ENCODE results near the gene TMEM132C. TPM values are rescaled to one million over a fixed set of nuclear protein-coding genes. Genes with fewer than 3 reads are reported as not detected.

The TMEM132C gene
- total and polyA plus RNA-seq, 2 donors (not counting 3 experiments of a cell fraction or from before 2014, with no cell fraction given), result not detected

DNA sequence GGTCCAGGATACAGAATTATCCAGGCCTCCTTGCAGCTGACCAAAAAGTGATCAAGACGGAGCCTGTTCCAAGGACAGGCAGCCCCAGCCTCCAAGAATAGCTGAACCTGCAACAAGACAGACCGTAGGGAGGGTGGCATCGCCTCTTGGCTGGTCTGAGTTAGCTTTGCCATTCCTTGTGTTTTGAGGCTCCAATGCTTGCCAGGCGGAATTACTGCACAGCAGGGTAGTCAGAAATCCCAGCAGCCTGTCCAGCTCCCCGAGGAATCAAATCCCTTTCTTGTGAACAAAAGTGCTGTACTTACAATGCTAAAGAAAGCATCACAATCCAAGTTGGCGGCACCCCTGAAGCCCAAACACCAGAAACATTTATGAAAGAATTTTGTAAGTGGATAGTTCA, 246.9 kb downstream of the TMEM132C start:
- POLR2A ChIA-PET, result no interaction called here
- TF ChIP-seq, protein P1, sequence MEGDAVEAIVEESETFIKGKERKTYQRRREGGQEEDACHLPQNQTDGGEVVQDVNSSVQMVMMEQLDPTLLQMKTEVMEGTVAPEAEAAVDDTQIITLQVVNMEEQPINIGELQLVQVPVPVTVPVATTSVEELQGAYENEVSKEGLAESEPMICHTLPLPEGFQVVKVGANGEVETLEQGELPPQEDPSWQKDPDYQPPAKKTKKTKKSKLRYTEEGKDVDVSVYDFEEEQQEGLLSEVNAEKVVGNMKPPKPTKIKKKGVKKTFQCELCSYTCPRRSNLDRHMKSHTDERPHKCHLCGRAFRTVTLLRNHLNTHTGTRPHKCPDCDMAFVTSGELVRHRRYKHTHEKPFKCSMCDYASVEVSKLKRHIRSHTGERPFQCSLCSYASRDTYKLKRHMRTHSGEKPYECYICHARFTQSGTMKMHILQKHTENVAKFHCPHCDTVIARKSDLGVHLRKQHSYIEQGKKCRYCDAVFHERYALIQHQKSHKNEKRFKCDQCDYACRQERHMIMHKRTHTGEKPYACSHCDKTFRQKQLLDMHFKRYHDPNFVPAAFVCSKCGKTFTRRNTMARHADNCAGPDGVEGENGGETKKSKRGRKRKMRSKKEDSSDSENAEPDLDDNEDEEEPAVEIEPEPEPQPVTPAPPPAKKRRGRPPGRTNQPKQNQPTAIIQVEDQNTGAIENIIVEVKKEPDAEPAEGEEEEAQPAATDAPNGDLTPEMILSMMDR (IDR thresholded peaks at IDR 0.05; ENCODE audit: extremely low read depth in 1 of 2, insufficient read depth in 1 of 2, low read depth in 1 of 2, low read length in 2 of 2), result no peak
- TF ChIP-seq, protein P2, sequence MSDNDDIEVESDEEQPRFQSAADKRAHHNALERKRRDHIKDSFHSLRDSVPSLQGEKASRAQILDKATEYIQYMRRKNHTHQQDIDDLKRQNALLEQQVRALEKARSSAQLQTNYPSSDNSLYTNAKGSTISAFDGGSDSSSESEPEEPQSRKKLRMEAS (IDR thresholded peaks at IDR 0.05; ENCODE audit: insufficient read depth, insufficient read length), result no peak
- no peak for TF ChIP-seq JUN (IDR thresholded peaks at IDR 0.05; ENCODE audit: borderline replicate concordance, insufficient read depth, insufficient read length, low read depth)
- TF ChIP-seq EZH2 (IDR thresholded peaks at IDR 0.05; ENCODE audit: borderline replicate concordance, low read depth, low read length, severe bottlenecking), result no peak
- TF ChIP-seq POLR2A (IDR thresholded peaks at IDR 0.05; ENCODE audit: low read depth, low read length), result no peak
- no peak for TF ChIP-seq POLR2AphosphoS5 (IDR thresholded peaks at IDR 0.05; ENCODE audit: insufficient read depth, low read depth, low read length)
- TF ChIP-seq MYC (IDR thresholded peaks at IDR 0.05; ENCODE audit: low read depth, low read length), result no peak
- no peak for TF ChIP-seq GATA2 (IDR thresholded peaks at IDR 0.05; ENCODE audit: insufficient read depth, insufficient read length, low read depth, low read length)
- TF ChIP-seq FOS (IDR thresholded peaks at IDR 0.05; ENCODE audit: borderline replicate concordance, insufficient read depth, low read length), result no peak
- dilution Hi-C loops (cut with MboI; ENCODE audit: extremely low pct_ligation_motif_present, low sequenced_read_pairs), result no loop called here

More for the DNA sequence above, 246.9 kb downstream of the TMEM132C start:
- FAIRE-seq (no peak), DNase-seq (ENCODE audit: low read depth, low spot score) (no peak)
- intact Hi-C loops (cut with micrococcal nuclease), result no loop called here
- no peak overlapping the region for H3K4me2 ChIP-seq (ENCODE audit: insufficient read depth, low read length)
- no TSS peak for BruUV-seq (replicated peaks)
- H4K20me1 ChIP-seq (replicated peaks; ENCODE audit: control insufficient read depth, extremely low read depth, insufficient read depth, low read length), result no peaks in the 10 kb centered on the region
- H3K27ac ChIP-seq (ENCODE audit: insufficient read depth, low read depth, low read length), result no peak overlapping the region
- no peaks in the 10 kb centered on the region for H3K79me2 ChIP-seq (ENCODE audit: control insufficient read depth, insufficient read depth, low read length)
- H3K4me3 ChIP-seq (replicated peaks in 1 of 3; ENCODE audit: insufficient read depth in 1 of 3, low read depth in 1 of 3, low read length in 3 of 3), result no peak overlapping the region
- CTCF ChIA-PET, result no interaction called here
- H3K9me3 ChIP-seq (replicated peaks; ENCODE audit: control insufficient read depth, insufficient read depth, low read length), result peaks cover 11% of the 10 kb centered on the region
- H3K9ac ChIP-seq (replicated peaks; ENCODE audit: extremely low read depth, insufficient read depth, low read length), result no peak overlapping the region
- H2AFZ ChIP-seq (ENCODE audit: low read depth, low read length), result no peak overlapping the region
- no peaks in the 10 kb centered on the region for H3K4me1 ChIP-seq (ENCODE audit: control insufficient read depth, extremely low read depth, insufficient read depth, low read length)
- no peaks in the 10 kb centered on the region for H3K9me1 ChIP-seq (replicated peaks; ENCODE audit: control insufficient read depth, extremely low read depth, insufficient read depth, low read length)
- no peaks in the 10 kb centered on the region for H3K36me3 ChIP-seq (ENCODE audit: control insufficient read depth in 2 of 2, extremely low read depth in 1 of 2, insufficient read depth in 2 of 2, low read length in 2 of 2)
- H3K27me3 ChIP-seq (ENCODE audit: control insufficient read depth in 2 of 2, insufficient read depth in 2 of 2, low read length in 2 of 2), result no peaks in the 10 kb centered on the region

Measured in endothelial cell of umbilical vein (primary cell).